ENCODE results near the gene KLHL36.

The KLHL36 gene

DNA sequence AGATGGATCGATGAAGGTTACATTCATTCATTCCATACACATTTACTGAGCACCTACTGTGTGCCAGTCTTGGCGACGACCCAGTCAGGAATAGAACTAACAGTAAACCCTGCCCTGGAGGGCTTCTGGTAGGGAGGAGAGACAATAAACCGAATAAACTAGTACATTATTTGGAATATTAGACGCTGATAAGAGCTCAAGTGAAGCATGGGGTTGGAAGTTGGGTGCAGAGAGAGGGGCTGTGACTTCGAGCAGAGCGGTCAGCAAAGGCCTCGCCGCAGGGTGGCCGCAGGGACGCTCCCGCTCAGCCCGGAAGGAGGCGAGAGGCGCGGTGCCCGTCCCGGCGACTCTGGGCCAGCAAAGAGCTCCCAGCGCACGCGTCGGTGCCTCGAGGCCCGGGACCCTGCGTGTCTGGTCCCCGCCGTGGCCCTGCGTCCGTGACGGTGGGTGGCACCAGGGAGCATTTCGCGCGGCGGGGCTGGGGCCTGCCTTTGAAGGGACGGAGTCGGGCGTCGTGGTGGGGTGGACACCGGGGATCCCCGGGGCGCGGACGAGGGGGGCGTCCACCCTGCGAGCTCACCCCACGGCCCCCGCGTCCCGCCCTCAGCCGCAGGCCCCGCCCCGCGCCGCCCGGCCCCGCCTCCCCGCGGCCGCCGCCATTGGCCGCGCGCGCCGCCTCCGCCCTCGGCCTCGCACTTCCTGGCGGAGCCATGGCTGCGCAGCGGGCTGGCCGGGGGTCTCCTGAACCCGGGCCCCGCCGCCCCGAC is at the start of gene KLHL36:
Gene KLHL36 (plus strand): TSS at position 684 of the 767 bp plus-strand sequence. CDS start 2,357 bp downstream, outside the sequence.
- H3K4me3 ChIP-seq (ENCODE audit: low read depth, low read length): peak within 1 kb of the TSS; percentile 81
- no peak for DNase-seq (ENCODE audit: low read depth)

DNA sequence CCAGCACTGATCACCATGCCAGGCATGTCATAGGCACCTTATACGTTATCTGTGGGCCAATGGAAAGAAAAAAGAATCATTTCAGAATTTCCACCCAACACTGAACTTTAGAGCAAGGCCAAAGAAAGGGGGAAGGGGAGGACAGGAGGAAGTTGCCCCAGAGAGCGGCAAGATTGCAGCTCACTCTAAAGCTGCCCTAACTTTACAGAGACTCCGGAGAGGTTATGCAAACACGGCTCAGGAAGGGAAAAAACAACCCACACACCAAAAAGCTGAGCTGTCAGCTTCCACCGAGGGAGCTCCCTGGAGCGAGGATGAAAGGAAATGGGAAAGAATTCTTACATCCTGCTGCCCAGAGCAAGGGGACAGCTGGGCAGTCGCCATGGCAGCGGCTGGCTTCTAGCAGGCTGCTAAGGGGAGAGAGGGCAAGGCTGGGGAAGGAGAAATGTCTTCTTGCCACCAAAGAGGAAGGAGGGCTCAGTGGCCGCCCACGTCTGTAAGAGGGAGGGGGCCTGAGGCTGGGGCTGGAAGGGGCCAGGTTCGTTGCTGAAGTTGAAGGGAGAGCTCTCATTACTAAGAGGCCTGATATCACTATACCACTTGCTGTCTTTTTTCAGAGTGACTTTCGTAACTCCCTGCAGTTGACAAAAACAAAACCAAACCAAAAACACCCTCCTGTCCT is 48.6 kb upstream of the KLHL36 start:
- no peak for DNase-seq (ENCODE audit: low read depth)
- no peak overlapping the region for H3K4me3 ChIP-seq (ENCODE audit: low read depth, low read length)
- TF ChIP-seq, protein P1, sequence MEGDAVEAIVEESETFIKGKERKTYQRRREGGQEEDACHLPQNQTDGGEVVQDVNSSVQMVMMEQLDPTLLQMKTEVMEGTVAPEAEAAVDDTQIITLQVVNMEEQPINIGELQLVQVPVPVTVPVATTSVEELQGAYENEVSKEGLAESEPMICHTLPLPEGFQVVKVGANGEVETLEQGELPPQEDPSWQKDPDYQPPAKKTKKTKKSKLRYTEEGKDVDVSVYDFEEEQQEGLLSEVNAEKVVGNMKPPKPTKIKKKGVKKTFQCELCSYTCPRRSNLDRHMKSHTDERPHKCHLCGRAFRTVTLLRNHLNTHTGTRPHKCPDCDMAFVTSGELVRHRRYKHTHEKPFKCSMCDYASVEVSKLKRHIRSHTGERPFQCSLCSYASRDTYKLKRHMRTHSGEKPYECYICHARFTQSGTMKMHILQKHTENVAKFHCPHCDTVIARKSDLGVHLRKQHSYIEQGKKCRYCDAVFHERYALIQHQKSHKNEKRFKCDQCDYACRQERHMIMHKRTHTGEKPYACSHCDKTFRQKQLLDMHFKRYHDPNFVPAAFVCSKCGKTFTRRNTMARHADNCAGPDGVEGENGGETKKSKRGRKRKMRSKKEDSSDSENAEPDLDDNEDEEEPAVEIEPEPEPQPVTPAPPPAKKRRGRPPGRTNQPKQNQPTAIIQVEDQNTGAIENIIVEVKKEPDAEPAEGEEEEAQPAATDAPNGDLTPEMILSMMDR (IDR thresholded peaks at IDR 0.05; ENCODE audit: control insufficient read depth, extremely low read depth, insufficient read depth): no peak

More for the DNA sequence above, at the start of gene KLHL36:
- TF ChIP-seq, protein P1 (IDR thresholded peaks at IDR 0.05; ENCODE audit: control insufficient read depth, extremely low read depth, insufficient read depth): no peak

DNA sequence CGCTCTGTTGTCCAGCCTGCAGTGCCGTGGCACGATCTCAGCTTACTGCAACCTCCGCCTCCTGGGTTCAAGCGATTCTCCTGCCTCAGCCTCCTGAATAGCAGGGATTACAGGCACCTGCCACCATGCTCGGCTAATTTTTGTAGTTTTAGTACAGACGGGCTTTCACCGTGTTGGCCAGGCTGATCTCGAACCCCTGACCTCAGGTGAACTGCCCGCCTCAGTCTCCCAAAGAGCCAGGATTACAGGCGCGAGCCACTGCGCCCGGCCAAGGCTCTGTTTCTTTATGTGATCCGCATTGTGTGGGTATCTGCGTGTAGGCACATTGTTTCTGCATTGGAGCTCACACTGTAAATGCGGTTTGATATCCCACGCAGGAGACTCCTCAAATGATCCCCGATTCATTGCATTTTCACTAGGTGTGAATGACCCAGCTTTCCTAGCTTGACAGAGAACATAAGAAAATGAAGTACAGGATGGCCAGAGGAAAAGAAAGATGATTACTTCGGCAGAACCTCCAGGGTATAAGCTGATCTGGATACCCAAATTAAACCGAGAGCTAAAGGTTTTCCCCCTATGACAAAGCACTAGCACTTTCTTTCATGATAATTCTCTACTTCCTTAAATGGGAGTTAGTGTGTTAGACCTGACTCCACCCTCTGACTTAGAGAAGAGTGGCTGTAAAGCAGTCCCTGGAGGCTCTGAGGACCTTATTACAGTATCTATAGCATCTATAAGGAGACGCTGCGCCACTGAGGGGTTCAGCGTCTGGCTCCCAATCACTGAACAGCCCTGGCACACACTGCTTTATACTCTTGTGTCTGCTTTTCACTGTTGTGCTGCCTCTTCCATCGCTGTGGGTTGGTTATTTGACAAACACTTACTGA is 47.7 kb upstream of the KLHL36 start:
- H3K4me3 ChIP-seq (ENCODE audit: low read depth, low read length): no peak overlapping the region
- TF ChIP-seq, protein P1 (IDR thresholded peaks at IDR 0.05; ENCODE audit: control insufficient read depth, extremely low read depth, insufficient read depth): no peak
- DNase-seq (ENCODE audit: low read depth): no peak

DNA sequence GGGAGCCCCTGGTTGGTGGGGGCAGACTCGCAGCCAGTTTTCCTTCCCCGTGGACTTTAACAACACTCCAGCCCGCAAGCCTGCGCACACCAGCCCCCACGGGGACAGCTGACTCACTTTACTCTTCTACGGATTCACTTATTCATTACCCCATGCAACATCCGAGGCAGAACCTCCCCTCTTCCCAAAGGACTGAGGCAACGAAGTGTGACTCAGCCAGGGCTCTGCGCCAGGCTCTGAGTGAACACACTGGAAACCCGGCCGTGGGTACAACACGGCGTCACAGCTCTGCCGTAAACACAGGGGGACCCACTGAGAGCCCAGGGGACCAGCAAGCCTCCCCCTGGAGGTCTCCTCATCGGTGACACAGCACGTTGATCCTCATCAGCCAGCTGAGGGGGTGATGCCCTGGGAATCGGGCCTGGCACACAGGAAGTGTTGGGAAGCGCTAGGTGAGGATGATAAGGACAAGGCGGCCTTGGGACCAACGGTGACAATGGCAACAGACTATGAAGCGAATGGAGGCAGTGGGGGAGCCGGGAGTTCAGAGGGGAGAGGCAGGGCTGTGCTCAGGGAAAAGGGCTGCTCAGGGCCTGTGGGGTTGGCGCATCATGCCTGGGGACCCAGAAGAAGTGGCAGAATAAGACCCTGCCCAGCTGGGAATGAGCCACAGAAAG is 45.0 kb upstream of the KLHL36 start:
- TF ChIP-seq, protein P1 (IDR thresholded peaks at IDR 0.05; ENCODE audit: control insufficient read depth, extremely low read depth, insufficient read depth): no peak
- no peak overlapping the region for H3K4me3 ChIP-seq (ENCODE audit: low read depth, low read length)
- no peak for DNase-seq (ENCODE audit: low read depth)

DNA sequence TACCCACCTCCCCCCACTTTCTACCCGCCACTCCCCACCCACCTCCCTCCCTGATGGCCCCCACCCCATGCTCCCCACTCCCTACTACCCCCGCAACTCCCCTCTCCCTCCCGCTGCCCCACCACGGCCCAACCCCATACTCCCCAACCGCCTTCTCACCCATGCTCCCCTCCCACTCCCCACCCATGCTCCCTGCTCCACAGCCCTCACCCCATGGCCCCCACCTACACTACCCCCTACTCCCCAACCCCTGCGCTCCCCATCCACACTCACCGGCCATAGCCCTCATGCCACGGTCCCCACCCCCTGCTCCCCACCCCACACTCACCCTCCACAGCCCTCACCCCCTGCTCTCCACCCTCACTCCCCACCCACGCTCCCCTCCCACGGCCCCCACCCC is 44.4 kb upstream of the KLHL36 start:
- TF ChIP-seq, protein P1 (IDR thresholded peaks at IDR 0.05; ENCODE audit: control insufficient read depth, extremely low read depth, insufficient read depth): no peak
- no peak overlapping the region for H3K4me3 ChIP-seq (ENCODE audit: low read depth, low read length)
- DNase-seq (ENCODE audit: low read depth): no peak

DNA sequence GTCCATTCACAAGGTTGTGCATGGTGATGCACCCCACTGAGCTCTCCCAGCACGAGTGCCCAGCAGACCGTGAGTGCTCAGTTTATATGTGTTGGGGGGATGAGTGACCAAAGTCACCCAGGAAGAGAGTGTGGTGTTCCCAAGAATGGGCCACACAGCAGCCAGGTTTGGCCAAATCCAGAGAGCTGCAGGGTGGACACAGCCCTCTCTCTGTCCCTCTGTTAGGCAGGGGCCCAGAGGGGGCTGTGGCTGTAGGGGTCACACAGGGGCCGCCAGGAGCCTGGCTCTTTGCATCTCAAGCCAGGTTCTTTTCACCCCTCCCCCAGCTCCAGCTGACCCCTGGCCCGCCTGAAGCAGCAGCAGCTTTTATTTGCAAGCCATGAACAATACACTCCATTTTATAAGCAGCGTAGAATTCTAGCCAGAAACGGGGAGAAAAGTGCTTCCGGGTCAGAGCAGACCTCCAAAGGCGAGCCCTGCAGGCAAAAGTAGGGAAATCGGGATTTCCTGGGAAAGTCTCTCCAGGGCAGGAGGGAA is 43.8 kb upstream of the KLHL36 start:
- DNase-seq (ENCODE audit: low read depth): no peak
- TF ChIP-seq, protein P1 (IDR thresholded peaks at IDR 0.05; ENCODE audit: control insufficient read depth, extremely low read depth, insufficient read depth): no peak
- no peak overlapping the region for H3K4me3 ChIP-seq (ENCODE audit: low read depth, low read length)
